IMR-90 (cell line): ENCODE results near the gene ROCK2. TPM values are rescaled to one million over a fixed set of nuclear protein-coding genes. Genes with fewer than 3 reads are reported as not detected.
A peak's percentile ranks its signal among the peaks of the same experiment; 100 is the strongest.

ENCODE experiments used
- ATAC-seq: fragments of 200-7000 bp; cut with Tn5 transposase; 2 replicates; pipeline ENCODE4 v1.9.1; 2020; ENCODE audit warnings: low read depth, mild to moderate bottlenecking, moderate library complexity
- BruUV-seq: library from RNA; stranded (reverse); fragments of 400-500 nt; replicated peaks from 2 replicates; lab custom pipeline; 2021; lab: Mats Ljungman, UMichigan
- CTCF ChIA-PET: fragments of 300-600 bp; formaldehyde crosslinking; extraction: SDS; loops from one replicate; lab custom pipeline; 2021; ENCODE audit warnings: antibody characterized with exemption; lab: Yijun Ruan, JAX
- POLR2A ChIA-PET: fragments of 300-600 bp; sonication (Branson Sonifier 250); formaldehyde crosslinking; loops from one replicate; lab custom pipeline; 2022; ENCODE audit warnings: antibody characterized with exemption; ENCODE audit not compliant: unreplicated experiment; lab: Charles Lee
- DNase-seq: peaks from one replicate; pipeline ENCODE4 v3.0.0; 2013
- H2AFZ ChIP-seq: replicated peaks from 2 replicates; pipeline ENCODE3; 2013; ENCODE audit warnings: low read length, mild to moderate bottlenecking; ENCODE audit not compliant: poor library complexity
- H2AK5ac ChIP-seq: 2 replicates; pipeline ENCODE4 v1.6.1; 2013; ENCODE audit warnings: low read depth, low read length, inconsistent platforms
- H2AK9ac ChIP-seq: replicated peaks from 2 replicates; pipeline ENCODE3; 2013; ENCODE audit warnings: mild to moderate bottlenecking, low read depth, low read length, moderate library complexity; ENCODE audit not compliant: poor library complexity
- H2BK120ac ChIP-seq: 2 replicates; pipeline ENCODE4 v1.6.1; 2013; ENCODE audit warnings: low read depth, low read length, inconsistent platforms
- H2BK15ac ChIP-seq: 3 replicates; pipeline ENCODE4 v1.6.1; 2013; ENCODE audit warnings: low read depth, low read length, inconsistent platforms
- H2BK20ac ChIP-seq: 2 replicates; pipeline ENCODE4 v1.6.1; 2013; ENCODE audit warnings: low read depth, mild to moderate bottlenecking, inconsistent platforms, low read length, moderate library complexity
- H2BK5ac ChIP-seq: 2 replicates; pipeline ENCODE4 v1.6.1; 2013; ENCODE audit warnings: mild to moderate bottlenecking, low read depth, low read length, inconsistent platforms; ENCODE audit not compliant: poor library complexity, severe bottlenecking
- H3K14ac ChIP-seq: replicated peaks from 2 replicates; pipeline ENCODE4 v1.6.1; 2013; ENCODE audit warnings: low read depth, low read length, inconsistent platforms
- H3K18ac ChIP-seq: 2 replicates; pipeline ENCODE4 v1.6.1; 2013; ENCODE audit warnings: low read depth, low read length, control low read depth
- H3K23ac ChIP-seq: 2 replicates; pipeline ENCODE4 v1.6.1; 2013; ENCODE audit warnings: low read depth, low read length, inconsistent platforms
- H3K27ac ChIP-seq: 2 replicates; pipeline ENCODE4 v1.5.1; 2013; ENCODE audit warnings: mild to moderate bottlenecking, control low read depth, low read length; ENCODE audit not compliant: insufficient read depth
- H3K27me3 ChIP-seq: 2 replicates; pipeline ENCODE4 v1.6.1; 2013; ENCODE audit warnings: low read length; ENCODE audit not compliant: control insufficient read depth, insufficient read depth
- H3K36me3 ChIP-seq: 2 replicates; pipeline ENCODE4 v1.6.1; 2013; ENCODE audit warnings: low read length, mixed read lengths; ENCODE audit not compliant: control insufficient read depth, insufficient read depth
- H3K4ac ChIP-seq: 2 replicates; pipeline ENCODE4 v1.6.1; 2013; ENCODE audit warnings: low read depth, low read length, inconsistent platforms
- H3K4me1 ChIP-seq: 2 replicates; pipeline ENCODE4 v1.6.1; 2013; ENCODE audit warnings: low read length, mixed read lengths; ENCODE audit not compliant: control insufficient read depth, insufficient read depth
- H3K4me2 ChIP-seq: 2 replicates; pipeline ENCODE4 v1.6.1; 2013; ENCODE audit warnings: low read depth, mild to moderate bottlenecking, control low read depth, low read length, moderate library complexity
- H3K4me3 ChIP-seq: 2 replicates; pipeline ENCODE4 v1.5.1; 2013; ENCODE audit warnings: low read depth, mild to moderate bottlenecking, control low read depth, low read length, moderate library complexity; ENCODE audit not compliant: insufficient read depth
- H3K56ac ChIP-seq: 2 replicates; pipeline ENCODE4 v1.6.1; 2013; ENCODE audit warnings: low read length, inconsistent platforms; ENCODE audit not compliant: insufficient read depth; ENCODE audit errors: extremely low read depth
- H3K79me1 ChIP-seq, 2 experiments: 2 replicates each; pipeline ENCODE4 v1.6.1; 2013; ENCODE audit warnings: low read length in 2 of 2, inconsistent platforms in 1 of 2, low read depth in 1 of 2
- H3K9ac ChIP-seq: 2 replicates; pipeline ENCODE4 v1.6.1; 2013; ENCODE audit warnings: low read depth, low read length, control low read depth
- H3K9me1 ChIP-seq: 2 replicates; pipeline ENCODE4 v1.6.1; 2013; ENCODE audit warnings: low read length, inconsistent platforms; ENCODE audit not compliant: insufficient read depth
- H3K9me3 ChIP-seq: 2 replicates; pipeline ENCODE4 v1.6.1; 2013; ENCODE audit warnings: low read length; ENCODE audit not compliant: control insufficient read depth, insufficient read depth
- H4K20me1 ChIP-seq: 2 replicates; pipeline ENCODE4 v1.6.1; 2013; ENCODE audit warnings: low read length, inconsistent platforms; ENCODE audit not compliant: insufficient read depth
- H4K5ac ChIP-seq: 2 replicates; pipeline ENCODE4 v1.6.1; 2013; ENCODE audit warnings: mild to moderate bottlenecking, low read depth, low read length, control low read depth
- H4K8ac ChIP-seq, 2 experiments: 2 replicates each; pipeline ENCODE4 v1.6.1; 2013; ENCODE audit warnings: low read depth in 2 of 2, low read length in 2 of 2, control low read depth in 1 of 2, inconsistent platforms in 1 of 2
- H4K91ac ChIP-seq: 2 replicates; pipeline ENCODE4 v1.6.1; 2013; ENCODE audit warnings: low read depth, low read length, inconsistent platforms; ENCODE audit not compliant: insufficient read depth
- FOS ChIP-seq: fragments of 150-350 bp; IDR thresholded peaks from 2 replicates; pipeline ENCODE4 v1.6.1; 2016; ENCODE audit warnings: low read depth, low read length
- MAFK ChIP-seq: IDR thresholded peaks from 2 replicates; pipeline ENCODE4 v1.6.1; 2012; ENCODE audit warnings: low read depth, low read length, improper control_type of control experiment
- RCOR1 ChIP-seq: IDR thresholded peaks from 2 replicates; pipeline ENCODE4 v1.6.1; 2012; ENCODE audit warnings: mild to moderate bottlenecking, low read length, improper control_type of control experiment; ENCODE audit not compliant: insufficient replicate concordance
- WGBS, 2 experiments: methylation state at CpG; one replicate each; pipeline versions ENCODE4 v1.1.5 to v1.1.7; 2013; ENCODE audit warnings: missing lambda C conversion rate in 2 of 2; ENCODE audit not compliant: insufficient read length in 1 of 2; ENCODE audit errors: extremely low coverage in 2 of 2; 5-methylcytosine and 5-hydroxymethylcytosine counted together
- dilution Hi-C: fragments of 300-500 bp; cut with HindIII; formaldehyde crosslinking; loops from one replicate; pipeline ENCODE4 v1.14.3; 2018; ENCODE audit warnings: low sequenced_read_pairs; ENCODE audit not compliant: unreplicated experiment
- in situ Hi-C: fragments of 300-500 bp; cut with MboI; formaldehyde crosslinking; loops from 3 replicates; pipeline ENCODE4 v1.14.3; 2019; ENCODE audit warnings: low sequenced_read_pairs, inconsistent platforms, mixed read lengths
- intact Hi-C: fragments of 100-400 bp; cut with micrococcal nuclease; formaldehyde crosslinking; loops from 2 replicates; pipeline ENCODE4 v1.10.0; 2022
- polyA plus RNA-seq, 3 experiments: library from polyadenylated mRNA; depleted of rRNA; stranded (reverse); fragments of >200 nt; gene quantifications; 2 replicates each; pipeline ENCODE4 v1.2.3, GENCODE V29; 2012; ENCODE audit warnings: low replicate concordance in 1 of 3
- total RNA-seq: library from RNA; depleted of rRNA; stranded (reverse); fragments of >200 nt; gene quantifications from 2 replicates; pipeline ENCODE4 v1.2.3, GENCODE V29; 2012

The ROCK2 gene
- total and polyA plus RNA-seq, 2 of the 4 experiments (the other 2 are of a cell fraction): 9.0 to 28.3 TPM

GRCh38 chr2:11325961-11326676 is 18.3 kb downstream of the ROCK2 start:
- no TSS peak for BruUV-seq

More at GRCh38 chr2:11325961-11326676, 18.3 kb downstream of the ROCK2 start:
- no peak overlapping the region; the same call in 1 of the 2 replicates for H3K14ac ChIP-seq
- H2BK15ac ChIP-seq: no peak overlapping the region
- H2AK9ac ChIP-seq: no peak overlapping the region
- H3K9me1 ChIP-seq: peaks cover 7% of the 10 kb centered on the region
- dilution Hi-C loops (no loop called here), in situ Hi-C loops (no loop called here), intact Hi-C loops (no loop called here)
- H3K23ac ChIP-seq: peak overlapping the region; percentile 36; the same call in 1 of the 2 replicates
- no peak overlapping the region for H3K4ac ChIP-seq
- no peak overlapping the region for H4K5ac ChIP-seq
- H3K9ac ChIP-seq: no peak overlapping the region
- peaks cover 4% of the 10 kb centered on the region for H3K4me1 ChIP-seq
- no peaks in the 10 kb centered on the region for H3K36me3 ChIP-seq
- no peak overlapping the region for H2BK5ac ChIP-seq
- DNase-seq: no peak
- H3K27me3 ChIP-seq: no peaks in the 10 kb centered on the region
- no peak overlapping the region for H2AK5ac ChIP-seq
- no peaks in the 10 kb centered on the region for H3K9me3 ChIP-seq
- CTCF ChIA-PET: interaction anchor here (1.2 kb wide), 1 partner anchor 193 kb away, joined by 3 read pairs; a partner anchor contains a TSS
- H2AFZ ChIP-seq: no peak overlapping the region
- 93% methylated on average over 3 of the region's 4 CpGs; no CpG with 5 or more reads in 1 of the 2 experiments for WGBS, 2 experiments
- ATAC-seq: no peak
- no peak overlapping the region for H3K4me2 ChIP-seq
- H4K91ac ChIP-seq: no peak overlapping the region
- TF ChIP-seq FOS: no peak
- TF ChIP-seq RCOR1: no peak
- no peak for TF ChIP-seq MAFK
- no peak overlapping the region for H3K56ac ChIP-seq
- H2BK120ac ChIP-seq: no peak overlapping the region
- no peak overlapping the region for H3K18ac ChIP-seq
- H3K4me3 ChIP-seq: no peak overlapping the region
- H2BK20ac ChIP-seq: no peak overlapping the region
- H4K20me1 ChIP-seq: peaks cover 85% of the 10 kb centered on the region
- no peak overlapping the region for H4K8ac ChIP-seq
- peaks cover 10 to 68% of the 10 kb centered on the region in 2 experiments for H3K79me1 ChIP-seq
- no peak overlapping the region for H3K27ac ChIP-seq
- POLR2A ChIA-PET: no interaction called here
